Fibroblast of villous mesenchyme (primary cell): ENCODE data around the gene TPD52L1. TPM values are rescaled to one million over a fixed set of nuclear protein-coding genes. Genes with fewer than 3 reads are reported as not detected.

Experiments used
- DNase-seq: peaks from one replicate; pipeline ENCODE4 v3.0.0-alpha.2; 2010; ENCODE audit warnings: low read depth
- H3K4me3 ChIP-seq: 2 replicates; pipeline ENCODE4 v1.5.1; 2011; ENCODE audit warnings: low read depth, mild to moderate bottlenecking, low read length
- total RNA-seq: library from RNA; depleted of rRNA; stranded (reverse); fragments of >200 nt; gene quantifications from 2 replicates; pipeline ENCODE4 v1.2.3, GENCODE V29; 2012
- TF ChIP-seq, protein P1 (sequence below): IDR thresholded peaks from 2 replicates; pipeline ENCODE4 v1.5.1; 2012; ENCODE audit warnings: low read depth, mild to moderate bottlenecking, low read length; ENCODE audit not compliant: insufficient read depth

Gene TPD52L1
- total RNA-seq, 1 donor = 9.9 TPM

DNA sequence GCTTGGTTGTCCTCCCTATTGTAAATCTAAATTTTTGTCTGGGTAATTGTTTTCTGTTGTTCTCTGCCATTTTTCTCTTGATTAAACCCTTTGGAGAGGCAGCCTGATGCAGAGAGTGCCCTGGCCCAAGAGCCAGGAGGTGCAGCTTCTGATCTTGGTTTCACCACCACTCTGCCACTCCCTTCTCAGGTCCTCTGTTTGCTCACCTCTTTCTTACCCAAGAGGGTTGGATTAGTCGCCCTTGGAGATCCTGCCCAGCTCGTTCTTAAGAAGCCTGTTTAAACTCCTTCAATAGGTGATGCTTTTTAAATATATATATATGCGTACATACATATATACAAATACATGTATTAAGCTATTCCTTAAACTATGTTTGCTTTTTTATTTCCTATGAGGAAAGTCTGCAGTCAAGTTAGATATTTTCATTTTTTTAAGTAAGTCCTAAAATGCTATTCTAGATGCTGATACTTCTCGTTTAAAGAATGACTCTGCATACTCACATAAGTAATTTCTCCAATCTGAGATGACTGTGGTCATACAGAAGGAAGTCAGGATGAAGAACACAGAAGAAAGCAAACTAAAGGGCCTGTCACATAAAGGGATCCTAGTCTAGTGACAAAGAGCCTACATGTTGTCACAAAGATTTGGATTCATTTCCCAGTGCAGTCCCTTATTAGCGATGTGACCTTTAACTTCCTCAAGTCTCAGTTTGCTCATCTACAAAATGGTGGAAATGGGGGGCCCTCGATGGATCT, 19.9 kb downstream of the TPD52L1 start:
- no peak overlapping the region for H3K4me3 ChIP-seq
- TF ChIP-seq, protein P1, sequence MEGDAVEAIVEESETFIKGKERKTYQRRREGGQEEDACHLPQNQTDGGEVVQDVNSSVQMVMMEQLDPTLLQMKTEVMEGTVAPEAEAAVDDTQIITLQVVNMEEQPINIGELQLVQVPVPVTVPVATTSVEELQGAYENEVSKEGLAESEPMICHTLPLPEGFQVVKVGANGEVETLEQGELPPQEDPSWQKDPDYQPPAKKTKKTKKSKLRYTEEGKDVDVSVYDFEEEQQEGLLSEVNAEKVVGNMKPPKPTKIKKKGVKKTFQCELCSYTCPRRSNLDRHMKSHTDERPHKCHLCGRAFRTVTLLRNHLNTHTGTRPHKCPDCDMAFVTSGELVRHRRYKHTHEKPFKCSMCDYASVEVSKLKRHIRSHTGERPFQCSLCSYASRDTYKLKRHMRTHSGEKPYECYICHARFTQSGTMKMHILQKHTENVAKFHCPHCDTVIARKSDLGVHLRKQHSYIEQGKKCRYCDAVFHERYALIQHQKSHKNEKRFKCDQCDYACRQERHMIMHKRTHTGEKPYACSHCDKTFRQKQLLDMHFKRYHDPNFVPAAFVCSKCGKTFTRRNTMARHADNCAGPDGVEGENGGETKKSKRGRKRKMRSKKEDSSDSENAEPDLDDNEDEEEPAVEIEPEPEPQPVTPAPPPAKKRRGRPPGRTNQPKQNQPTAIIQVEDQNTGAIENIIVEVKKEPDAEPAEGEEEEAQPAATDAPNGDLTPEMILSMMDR = no peak
- no peak for DNase-seq

DNA sequence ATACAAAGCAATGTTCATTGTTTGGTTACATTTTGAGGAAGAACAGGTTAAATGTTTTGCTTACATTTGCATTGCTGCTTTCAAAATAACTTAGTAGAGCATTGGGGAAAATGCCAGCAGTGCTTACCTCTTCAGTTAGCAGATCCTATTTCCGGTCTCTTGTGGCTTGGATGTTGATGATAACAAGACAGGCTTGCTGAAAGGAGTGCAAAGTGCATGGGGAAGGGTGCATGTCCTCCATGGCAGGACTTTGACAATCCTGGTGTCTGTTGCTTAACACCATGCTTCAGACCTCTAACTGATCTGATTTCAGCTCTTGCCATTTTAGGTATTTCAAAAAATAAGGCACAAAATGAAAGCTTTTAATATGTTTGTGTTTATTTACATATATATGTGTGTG, 21.1 kb downstream of the TPD52L1 start:
- TF ChIP-seq, protein P1 = no peak
- DNase-seq = no peak
- no peak overlapping the region for H3K4me3 ChIP-seq

DNA sequence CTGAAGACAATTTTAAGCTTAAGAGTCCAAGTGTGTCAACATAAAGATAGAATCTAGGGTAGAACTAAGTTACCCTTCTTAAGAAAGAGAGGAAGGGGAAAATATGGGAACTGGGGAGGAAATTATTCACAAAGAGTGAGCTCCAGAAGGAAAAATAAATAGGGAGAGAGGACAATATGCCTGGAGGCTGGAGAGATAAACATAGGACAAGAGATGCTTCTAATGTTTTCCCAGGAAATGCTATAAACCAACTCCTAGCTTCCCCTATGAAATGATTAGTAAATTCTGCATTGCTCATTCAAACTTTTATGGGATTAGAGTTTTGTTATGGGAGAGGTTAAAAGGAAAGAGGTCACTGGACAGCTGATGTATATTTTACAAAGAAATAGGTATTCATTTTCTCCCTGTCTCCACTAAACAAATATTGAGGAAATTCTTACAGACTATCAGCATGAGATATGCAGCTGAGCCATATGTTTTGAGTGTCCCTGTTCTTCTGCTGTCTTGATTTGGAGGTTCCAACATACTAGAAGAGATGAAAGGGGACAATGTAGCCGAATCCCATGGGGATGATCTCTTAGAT, 22.0 kb downstream of the TPD52L1 start:
- no peak for DNase-seq
- TF ChIP-seq, protein P1 = no peak
- H3K4me3 ChIP-seq = no peak overlapping the region

DNA sequence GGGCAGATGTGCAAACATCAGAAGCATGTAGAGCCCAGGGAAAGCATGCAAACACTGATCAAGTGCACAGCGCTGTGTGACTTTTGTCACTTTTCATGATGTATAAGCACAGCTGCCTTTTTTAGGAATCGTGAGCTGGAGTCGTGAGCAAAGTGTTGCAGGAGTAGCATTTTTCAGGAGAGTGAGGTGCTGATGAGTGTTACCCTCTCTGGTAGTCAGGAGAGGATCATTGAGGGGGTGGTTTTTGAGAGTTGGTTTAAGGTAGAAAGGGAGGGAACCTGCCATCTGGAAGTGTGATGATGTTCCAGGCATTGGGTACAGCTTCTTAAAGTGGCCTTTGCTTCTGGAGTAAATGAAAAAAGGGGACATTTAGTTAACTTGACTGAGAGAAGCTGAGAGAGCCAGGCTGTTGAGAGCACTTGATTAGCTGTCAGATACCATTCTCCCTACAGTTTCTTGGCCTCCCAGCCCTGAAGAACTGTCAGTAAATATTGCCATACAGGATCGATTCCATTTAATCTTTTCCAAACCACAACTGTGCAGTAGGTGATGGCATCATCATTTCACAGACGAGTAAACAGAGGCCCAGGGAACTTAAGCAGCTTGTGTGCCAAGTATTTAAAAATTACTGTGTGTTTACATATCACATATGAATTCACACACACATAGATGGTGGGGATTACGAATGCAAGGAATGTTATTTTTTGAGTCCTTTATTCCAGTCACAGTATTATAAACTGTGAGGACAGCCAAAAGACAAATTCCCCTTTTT, 28.9 kb downstream of the TPD52L1 start:
- TF ChIP-seq, protein P1 = no peak
- DNase-seq = no peak
- no peak overlapping the region for H3K4me3 ChIP-seq

DNA sequence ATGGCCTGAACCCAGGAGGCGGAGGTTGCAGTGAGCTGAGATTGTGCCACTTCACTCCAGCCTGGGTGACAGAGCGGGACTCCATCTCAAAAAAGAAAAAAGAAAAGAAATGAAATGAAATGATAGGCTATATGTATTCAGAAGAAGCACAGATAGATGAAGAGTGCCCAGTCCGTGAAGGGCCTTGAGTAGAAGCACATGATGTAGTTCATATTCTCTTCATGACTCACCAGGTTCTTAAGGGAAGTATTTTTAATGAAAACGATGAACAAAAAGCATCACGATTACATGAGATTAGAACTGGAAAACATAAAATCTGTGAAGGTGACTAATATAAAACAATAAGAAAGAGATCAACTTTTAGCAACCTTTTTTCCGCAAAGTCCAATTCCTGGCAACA, 29.8 kb downstream of the TPD52L1 start:
- TF ChIP-seq, protein P1 = no peak
- DNase-seq = peak; percentile 31
- H3K4me3 ChIP-seq = no peak overlapping the region

DNA sequence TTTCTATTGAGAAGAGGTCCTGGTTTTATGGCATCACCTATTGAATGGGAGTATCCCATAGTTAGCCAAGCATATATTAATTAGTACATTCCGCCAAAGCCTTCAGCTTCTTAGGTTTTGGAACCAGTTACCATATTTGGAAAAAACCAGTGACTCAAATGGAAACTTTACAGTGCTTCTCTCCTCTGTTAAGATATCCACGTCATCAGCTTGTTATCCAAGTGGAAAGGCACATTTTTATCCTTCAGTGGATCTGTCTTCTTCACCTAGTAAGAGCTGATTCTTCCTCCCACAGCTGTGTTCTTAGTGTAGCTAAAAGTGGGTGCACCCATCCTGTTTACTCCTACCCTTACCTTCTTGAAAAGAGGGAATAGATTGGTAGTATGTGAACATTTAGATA, 34.5 kb downstream of the TPD52L1 start:
- no peak overlapping the region for H3K4me3 ChIP-seq
- TF ChIP-seq, protein P1 = no peak
- peak; percentile 69 for DNase-seq
